ENCODE measurements around the gene AATK.
"Not testable (repeated sequence)": the region's sequence is repeated elsewhere in the genome, so short reads cannot be mapped to it uniquely, and the experiment has no call there.

Gene AATK

DNA sequence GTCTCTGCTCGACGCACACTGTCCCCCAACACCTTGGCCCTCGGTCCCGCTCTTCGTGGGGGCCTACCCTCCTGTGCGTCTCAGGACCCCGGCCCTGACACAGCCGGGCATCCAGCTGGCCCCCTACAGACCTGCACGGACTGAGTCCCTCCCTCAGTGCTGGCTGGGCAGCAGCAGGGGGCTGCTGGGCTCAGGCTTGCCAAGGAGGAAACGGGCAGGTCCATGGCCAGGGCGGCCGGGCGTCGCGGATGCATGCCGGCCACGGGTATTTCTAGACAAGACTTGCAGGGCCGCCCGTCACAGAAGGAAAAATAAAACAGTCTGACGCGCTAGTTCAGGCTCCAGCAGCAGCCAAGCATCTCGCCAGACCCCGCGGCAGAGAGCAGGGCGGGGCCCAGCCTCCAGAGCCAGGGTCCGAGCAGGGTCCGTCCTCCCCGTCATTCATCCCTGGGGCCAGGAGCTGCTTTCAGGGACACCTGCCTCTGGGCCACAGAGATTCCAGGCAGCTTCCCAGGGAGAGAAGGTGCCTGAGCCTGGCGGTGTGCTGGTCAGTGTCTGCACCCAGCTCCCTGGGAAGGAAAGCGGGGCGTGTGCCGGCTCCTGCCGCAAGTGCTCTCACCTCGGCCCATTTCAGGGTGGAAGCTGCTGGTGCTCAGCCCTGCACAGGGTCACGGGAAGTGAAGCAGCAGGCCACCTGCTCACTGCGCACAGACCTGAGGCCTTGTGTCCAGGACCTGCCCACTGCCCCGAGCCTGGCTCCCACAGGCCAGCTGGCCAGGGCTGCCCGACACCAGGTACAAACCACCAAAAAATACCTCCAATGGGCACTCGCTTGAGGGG, 8.0 kb downstream of the AATK start:
- H3K4me3 ChIP-seq (ENCODE audit: low read length): no peak overlapping the region
- no peak for TF ChIP-seq ZNF274 (IDR thresholded peaks at IDR 0.05; ENCODE audit: low read depth, low read length)

GRCh38 chr17:81156866-81157805, 8.9 kb downstream of the AATK start:
- no peak overlapping the region for H3K4me3 ChIP-seq (ENCODE audit: low read length)
- TF ChIP-seq ZNF274 (IDR thresholded peaks at IDR 0.05; ENCODE audit: low read depth, low read length): no peak

DNA sequence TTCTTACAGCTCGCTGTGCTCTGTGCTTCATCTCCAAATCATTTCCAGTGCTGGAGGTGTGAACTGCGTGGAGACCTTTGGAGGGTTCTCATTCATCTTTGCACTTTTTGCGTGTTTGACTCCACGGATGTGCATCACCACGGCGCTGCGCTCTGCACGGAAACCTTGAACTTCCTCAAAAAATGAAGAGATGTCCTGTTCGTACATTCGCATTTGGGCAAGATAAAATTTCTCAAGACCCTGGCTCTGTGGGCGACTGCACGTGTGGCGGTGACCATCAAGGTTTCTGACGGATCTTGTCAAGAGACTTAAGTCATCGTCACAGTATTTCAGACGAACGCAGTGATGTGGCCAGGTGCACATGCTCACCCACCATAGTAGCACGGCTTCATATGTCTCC, 11.1 kb downstream of the AATK start:
- TF ChIP-seq ZNF274 (IDR thresholded peaks at IDR 0.05; ENCODE audit: low read depth, low read length): no peak

GRCh38 chr17:81154016-81154415, 12.0 kb downstream of the AATK start:
- H3K4me3 ChIP-seq (ENCODE audit: low read length): not testable (repeated sequence)

More for the DNA sequence above, 11.1 kb downstream of the AATK start:
- no peak overlapping the region for H3K4me3 ChIP-seq (ENCODE audit: low read length)

DNA sequence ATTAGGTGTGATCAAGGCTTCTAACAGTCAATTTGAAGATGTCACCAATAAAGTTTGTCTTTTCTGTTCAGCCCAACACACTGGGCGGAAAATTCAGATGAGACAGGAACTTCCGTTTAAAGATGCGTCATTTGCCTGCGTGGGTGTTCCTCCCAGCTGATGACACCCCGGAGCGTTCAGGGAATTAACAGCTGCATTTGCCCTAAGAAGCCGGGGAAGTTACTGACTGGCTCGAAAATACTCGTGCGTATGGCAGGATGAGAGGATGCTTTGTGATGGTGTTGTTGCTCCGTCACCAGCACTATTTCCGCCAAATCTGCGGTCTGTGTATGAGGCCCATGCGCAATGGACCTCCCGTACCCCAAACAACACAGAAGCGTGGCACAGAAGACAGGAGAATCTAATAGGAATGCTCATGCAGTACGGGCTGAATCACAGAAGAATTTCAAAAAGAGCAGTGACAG, 12.6 kb downstream of the AATK start:
- H3K4me3 ChIP-seq (ENCODE audit: low read length): no peak overlapping the region
- TF ChIP-seq ZNF274 (IDR thresholded peaks at IDR 0.05; ENCODE audit: low read depth, low read length): no peak

DNA sequence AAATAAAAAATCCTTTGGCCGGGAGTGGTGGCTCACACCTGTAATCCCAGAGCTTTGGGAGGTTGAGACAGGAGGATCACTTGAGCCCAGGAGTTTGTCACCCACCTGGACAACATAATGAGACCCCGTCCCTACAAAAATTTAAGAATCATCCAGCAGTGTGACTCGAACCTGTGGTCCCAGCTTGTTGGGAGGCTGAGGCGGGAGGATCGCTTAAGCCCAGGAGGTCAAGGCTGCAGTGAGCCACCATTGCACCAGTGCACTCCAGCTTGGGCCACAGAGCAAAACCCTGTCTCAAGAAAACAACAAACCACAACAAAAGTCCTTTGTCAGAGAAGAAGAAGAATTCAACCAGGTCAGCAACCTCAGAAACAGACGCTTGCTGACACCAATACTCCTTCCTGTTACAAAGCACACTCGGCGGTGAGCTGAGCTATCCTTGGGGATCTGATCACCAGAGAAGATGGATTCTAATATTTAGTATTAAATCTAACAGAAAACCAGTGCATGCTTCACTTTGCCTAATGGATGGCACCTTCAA, 13.7 kb downstream of the AATK start:
- no peak for TF ChIP-seq ZNF274 (IDR thresholded peaks at IDR 0.05; ENCODE audit: low read depth, low read length)
- no peak overlapping the region for H3K4me3 ChIP-seq (ENCODE audit: low read length)

- H3K4me3 ChIP-seq (ENCODE audit: low read length): no peak overlapping the region
- no peak for TF ChIP-seq ZNF274 (IDR thresholded peaks at IDR 0.05; ENCODE audit: low read depth, low read length)
These were observed 14.7 kb downstream of the AATK start for GRCh38 chr17:81151278-81151677.

- H3K4me3 ChIP-seq (ENCODE audit: low read length): no peak overlapping the region
- TF ChIP-seq ZNF274 (IDR thresholded peaks at IDR 0.05; ENCODE audit: low read depth, low read length): no peak
These were observed 15.5 kb downstream of the AATK start for GRCh38 chr17:81150377-81151077.

DNA sequence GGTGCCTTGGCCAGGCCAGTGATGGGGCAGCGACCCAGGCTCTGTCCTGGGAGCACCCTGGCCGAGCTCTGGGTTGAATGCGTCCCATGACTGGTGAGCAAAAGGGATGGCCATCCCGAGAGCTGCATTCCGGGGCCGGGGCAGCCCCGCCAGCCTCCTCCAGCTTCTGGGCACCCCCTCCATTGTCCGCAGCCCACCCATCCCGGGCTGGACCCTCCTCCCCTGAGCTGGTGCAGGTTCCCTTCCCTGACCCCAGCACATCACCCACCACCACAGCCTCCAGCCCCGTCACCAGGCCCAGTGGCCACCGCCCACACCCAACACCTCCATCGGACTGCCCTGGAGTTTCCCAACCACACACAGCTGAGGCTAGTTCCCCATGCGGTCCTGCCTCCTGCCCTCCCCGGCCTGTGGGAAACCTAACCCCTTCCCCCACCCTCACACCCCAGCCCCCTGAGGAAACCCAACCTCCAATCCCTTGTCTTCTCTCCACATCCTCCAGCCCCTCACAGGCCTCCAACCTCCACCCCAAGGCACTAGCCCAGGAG, 17.0 kb downstream of the AATK start:
- no peak for TF ChIP-seq ZNF274 (IDR thresholded peaks at IDR 0.05; ENCODE audit: low read depth, low read length)
- H3K4me3 ChIP-seq (ENCODE audit: low read length): no peak overlapping the region

- TF ChIP-seq ZNF274 (IDR thresholded peaks at IDR 0.05; ENCODE audit: low read depth, low read length): no peak
These were observed 17.4 kb downstream of the AATK start for GRCh38 chr17:81148571-81148970.

GRCh38 chr17:81147701-81148100, 18.3 kb downstream of the AATK start:
- TF ChIP-seq ZNF274 (IDR thresholded peaks at IDR 0.05; ENCODE audit: low read depth, low read length): no peak
- H3K4me3 ChIP-seq (ENCODE audit: low read length): no peak overlapping the region

More at GRCh38 chr17:81148571-81148970, 17.4 kb downstream of the AATK start:
- no peak overlapping the region for H3K4me3 ChIP-seq (ENCODE audit: low read length)

DNA sequence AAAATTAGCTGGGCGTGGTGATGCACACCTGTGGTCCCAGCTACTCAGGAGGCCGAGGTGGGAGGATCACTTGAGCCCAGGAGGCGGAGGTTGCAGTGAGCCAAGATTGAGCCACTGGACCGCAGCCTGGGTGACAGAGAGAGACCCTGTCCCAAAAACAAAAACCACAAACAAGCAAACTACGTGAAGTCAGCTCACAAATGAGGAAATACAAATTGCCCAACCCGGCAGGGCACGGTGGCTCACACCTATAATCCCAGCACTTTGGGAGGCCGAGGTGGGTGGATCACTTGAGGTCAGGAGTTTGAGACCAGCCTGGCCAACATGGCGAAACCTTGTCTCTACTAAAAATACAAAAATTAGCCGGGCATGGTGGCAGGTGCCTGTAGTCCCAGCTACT, 19.8 kb downstream of the AATK start:
- H3K4me3 ChIP-seq (ENCODE audit: low read length): not testable (repeated sequence)

- H3K4me3 ChIP-seq (ENCODE audit: low read length): no peak overlapping the region
- no peak for TF ChIP-seq ZNF274 (IDR thresholded peaks at IDR 0.05; ENCODE audit: low read depth, low read length)
These were observed 21.6 kb downstream of the AATK start for GRCh38 chr17:81144423-81144781.

Measured in GM08714 (cell line).